GM12864 (cell line): Measurements from ENCODE around the gene GTPBP2.
A peak's percentile ranks its signal among the peaks of the same experiment; 100 is the strongest.
"Not testable (repeated sequence)": the region's sequence is repeated elsewhere in the genome, so short reads cannot be mapped to it uniquely, and the experiment has no call there.

ENCODE experiments used
- DNase-seq: peaks from one replicate; pipeline ENCODE4 v3.0.0-alpha.2; 2011; ENCODE audit warnings: low read depth
- H3K4me3 ChIP-seq: 2 replicates; pipeline ENCODE4 v1.5.1; 2011; ENCODE audit warnings: mild to moderate bottlenecking, low read depth, low read length, control low read depth
- CTCF ChIP-seq: IDR thresholded peaks from 2 replicates; pipeline ENCODE4 v1.5.1; 2011; ENCODE audit warnings: low read depth, mild to moderate bottlenecking, moderate library complexity, low read length, control low read depth, inconsistent platforms; ENCODE audit errors: missing control alignments

The GTPBP2 gene

GRCh38 chr6:43668151-43669028, 39.3 kb upstream of the GTPBP2 start:
- H3K4me3 ChIP-seq: no peak overlapping the region
- TF ChIP-seq CTCF: peak; percentile 86
- no peak for DNase-seq

- TF ChIP-seq CTCF: peak; percentile 97
- H3K4me3 ChIP-seq: no peak overlapping the region
- peak; percentile 49 for DNase-seq
Observed at GRCh38 chr6:43667245-43668150, 38.4 kb upstream of the GTPBP2 start.

- no peak overlapping the region for H3K4me3 ChIP-seq
- no peak for TF ChIP-seq CTCF
- DNase-seq: no peak
Observed at GRCh38 chr6:43666196-43666920, 37.3 kb upstream of the GTPBP2 start.

- no peak overlapping the region for H3K4me3 ChIP-seq
- DNase-seq: no peak
- no peak for TF ChIP-seq CTCF
Observed at GRCh38 chr6:43665376-43665775, 36.3 kb upstream of the GTPBP2 start.

- DNase-seq, H3K4me3 ChIP-seq: not testable (repeated sequence)
Observed at GRCh38 chr6:43662948-43663347, 33.9 kb upstream of the GTPBP2 start.

GRCh38 chr6:43658161-43658560, 29.1 kb upstream of the GTPBP2 start:
- no peak for DNase-seq
- TF ChIP-seq CTCF: no peak
- H3K4me3 ChIP-seq: no peak overlapping the region
